ENCODE results near the gene TLR10.
A peak's percentile ranks its signal among the peaks of the same experiment; 100 is the strongest.

TLR10 gene

GRCh38 chr4:38728631-38729141 is 54.1 kb downstream of the TLR10 start:
- DNase-seq = peak; percentile 9

GRCh38 chr4:38724475-38724808 is 58.3 kb downstream of the TLR10 start:
- DNase-seq = no peak

- DNase-seq = no peak
Measured at GRCh38 chr4:38723726-38724474, 58.9 kb downstream of the TLR10 start.

- DNase-seq = no peak
Measured at GRCh38 chr4:38723114-38723513, 59.7 kb downstream of the TLR10 start.

Data from NCI-H1105 treated with DMSO at 0.1 percent for 48 hours (cell line).